Stimulated activated CD8-positive, alpha-beta memory T cell treated with anti-CD3 and anti-CD28 coated beads, Interleukin-15, amount 100 ng/mL, for 1 hour (primary cell): Measurements from ENCODE around the gene SRGAP2C.
"Not testable (repeated sequence)": the region's sequence is repeated elsewhere in the genome, so short reads cannot be mapped to it uniquely, and the experiment has no call there.

ENCODE experiments used
- DNase-seq: peaks from one replicate; pipeline ENCODE4 v3.0.0-alpha.2; 2020; ENCODE audit warnings: low read depth

The SRGAP2C gene

DNA sequence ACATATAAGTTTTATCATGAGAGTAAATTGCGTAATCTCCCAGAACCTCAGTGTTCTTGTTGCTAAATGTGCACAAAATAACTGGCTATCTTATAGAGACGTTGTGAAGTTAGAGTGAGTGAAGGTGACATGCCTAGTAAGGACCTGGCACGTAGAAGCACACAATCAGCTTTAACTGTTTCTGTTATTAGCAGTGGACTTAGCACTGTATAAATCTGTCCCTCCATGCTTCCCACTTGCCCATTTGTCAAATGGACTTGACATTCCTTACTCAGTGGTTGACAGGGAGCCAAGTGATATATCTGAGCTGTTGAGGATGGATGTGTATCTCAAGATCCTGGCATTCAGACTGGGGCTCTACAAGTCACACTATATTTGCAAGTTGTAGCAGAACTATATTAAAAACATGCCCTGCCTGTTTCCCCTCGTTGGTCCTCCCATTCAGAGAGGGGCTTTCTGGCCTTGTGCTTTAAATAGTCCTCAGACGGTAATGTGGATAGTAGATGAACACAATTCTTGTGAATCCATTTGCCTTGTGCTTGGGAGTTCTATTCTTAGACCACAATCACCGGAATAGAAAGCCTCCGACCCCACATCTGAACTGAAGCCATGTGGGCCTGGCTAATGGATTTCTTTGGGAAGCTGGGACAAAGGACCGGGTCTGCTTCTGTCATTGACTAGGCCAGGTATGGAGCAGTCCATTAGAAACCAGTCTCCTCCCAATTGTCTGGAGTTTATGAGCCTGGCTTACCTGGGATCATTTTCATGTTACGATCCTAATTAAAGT lies 43.0 kb downstream of the SRGAP2C start:
- not testable (repeated sequence) for DNase-seq

DNA sequence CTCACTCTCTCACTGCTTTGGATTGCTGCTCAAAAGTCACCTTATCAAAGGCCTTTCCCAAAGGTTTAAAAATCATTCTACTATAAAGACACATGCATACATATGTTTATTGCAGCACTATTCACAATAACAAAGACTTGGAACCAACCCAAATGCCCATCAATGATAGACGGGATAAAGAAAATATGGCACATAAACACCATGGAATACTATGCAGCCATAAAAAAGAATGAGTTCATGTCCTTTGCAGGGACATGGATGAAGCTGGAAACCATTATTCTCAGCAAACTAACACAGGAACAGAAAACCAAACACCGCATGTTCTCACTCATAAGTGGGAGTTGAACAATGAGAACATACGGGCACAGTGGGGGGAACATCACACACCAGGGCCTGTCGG lies 45.9 kb downstream of the SRGAP2C start:
- not testable (repeated sequence) for DNase-seq

DNA sequence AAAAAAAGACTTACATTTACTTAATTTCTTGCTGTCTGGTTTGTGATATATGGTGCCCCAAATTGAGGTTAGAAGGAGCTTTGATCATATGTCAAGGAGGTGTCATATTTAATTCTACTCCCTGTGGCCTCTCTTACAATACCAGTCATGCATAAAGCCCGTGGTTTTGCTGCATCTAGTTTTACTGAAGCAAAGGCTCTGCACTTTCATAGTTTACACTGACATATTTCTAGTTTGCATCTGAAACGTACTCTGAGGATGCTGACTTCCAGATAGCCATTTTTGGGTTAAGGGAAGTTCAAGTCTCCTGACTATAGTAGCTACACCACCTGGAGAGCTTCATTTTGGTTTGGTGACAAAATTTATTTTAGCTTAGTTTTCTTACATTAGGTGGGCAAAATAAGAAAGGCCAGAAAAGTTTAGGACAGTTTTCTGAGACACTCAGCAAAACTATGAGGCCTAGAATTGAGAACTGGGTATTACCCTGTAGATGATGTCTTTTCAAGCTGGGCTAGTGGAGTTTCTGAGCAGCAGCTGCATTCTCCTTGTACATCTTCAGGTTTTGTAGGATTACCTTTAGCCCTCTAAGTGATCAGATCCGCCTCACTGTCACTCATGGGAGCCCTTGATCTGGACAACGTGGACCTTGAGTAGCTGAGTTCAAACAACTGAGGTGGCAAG lies 47.8 kb downstream of the SRGAP2C start:
- not testable (repeated sequence) for DNase-seq

DNA sequence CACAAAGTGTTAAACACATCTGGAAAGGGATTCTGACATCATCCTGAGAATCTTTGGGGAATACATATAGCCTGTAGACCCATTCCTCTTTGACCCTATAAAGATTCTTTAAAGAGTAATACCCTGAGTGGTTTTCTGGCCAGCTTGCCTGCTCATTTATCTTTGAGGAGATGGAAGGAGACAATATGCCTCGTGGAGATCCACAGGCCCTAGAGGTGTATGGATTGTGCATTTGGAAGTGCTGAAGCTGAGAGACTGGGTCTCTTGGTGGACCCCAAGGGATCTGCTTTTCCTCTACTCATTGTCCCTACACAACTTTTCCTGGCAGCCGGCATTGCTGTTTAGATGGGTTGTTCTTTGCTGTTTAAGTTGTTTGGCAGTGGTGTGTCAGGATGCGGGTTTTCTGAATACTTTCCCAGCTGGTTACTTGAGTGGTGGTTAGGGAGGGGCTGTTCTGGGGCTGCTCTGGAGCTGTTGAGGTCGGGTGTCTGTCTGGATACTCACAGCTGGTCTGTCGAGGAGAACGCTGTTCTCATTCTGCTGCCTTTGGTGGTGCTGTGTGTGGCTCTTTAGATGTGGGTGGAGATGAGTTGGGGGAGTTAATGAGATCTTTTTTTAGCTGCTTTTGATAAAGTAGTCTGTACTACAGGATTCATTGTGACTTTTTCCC lies 49.5 kb downstream of the SRGAP2C start:
- DNase-seq, result not testable (repeated sequence)

DNA sequence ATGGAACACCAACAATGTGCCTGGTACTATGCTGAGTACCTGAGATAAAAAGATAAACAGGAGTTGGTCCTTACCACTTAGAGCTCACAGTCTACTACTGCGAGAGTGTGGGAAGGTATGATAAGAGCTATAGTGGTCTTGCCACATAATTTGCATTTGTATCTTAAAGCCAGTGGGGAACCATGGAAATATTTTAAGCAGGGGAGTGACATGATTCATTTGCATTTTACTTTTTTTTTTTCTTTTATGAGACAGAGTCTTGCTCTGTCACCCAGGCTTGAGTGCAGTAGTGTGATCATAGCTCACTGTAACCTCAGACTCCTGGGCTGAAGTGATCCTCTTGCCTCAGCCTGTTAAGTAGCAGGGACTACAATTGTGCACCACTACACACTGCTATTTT lies 53.6 kb downstream of the SRGAP2C start:
- not testable (repeated sequence) for DNase-seq

DNA sequence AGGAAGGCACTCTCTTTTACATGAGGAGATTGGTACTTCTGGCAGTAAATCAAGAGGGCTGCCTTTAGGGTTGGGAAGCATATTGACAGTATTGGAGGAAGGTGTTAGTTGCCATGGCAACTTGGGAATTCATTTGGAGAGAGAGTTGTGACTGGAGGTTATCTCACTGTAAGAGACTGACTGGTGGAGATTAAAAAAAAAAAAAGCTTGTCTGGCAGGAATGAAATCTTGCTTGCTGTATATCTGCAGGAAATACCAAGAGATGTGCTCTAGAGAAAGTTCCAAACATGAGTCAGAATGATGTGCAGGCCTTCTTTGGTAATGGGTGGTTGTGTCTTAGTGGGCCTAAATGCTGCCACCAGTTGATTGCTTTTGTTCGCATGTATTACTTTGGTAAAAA lies 59.1 kb downstream of the SRGAP2C start:
- DNase-seq, result not testable (repeated sequence)

DNA sequence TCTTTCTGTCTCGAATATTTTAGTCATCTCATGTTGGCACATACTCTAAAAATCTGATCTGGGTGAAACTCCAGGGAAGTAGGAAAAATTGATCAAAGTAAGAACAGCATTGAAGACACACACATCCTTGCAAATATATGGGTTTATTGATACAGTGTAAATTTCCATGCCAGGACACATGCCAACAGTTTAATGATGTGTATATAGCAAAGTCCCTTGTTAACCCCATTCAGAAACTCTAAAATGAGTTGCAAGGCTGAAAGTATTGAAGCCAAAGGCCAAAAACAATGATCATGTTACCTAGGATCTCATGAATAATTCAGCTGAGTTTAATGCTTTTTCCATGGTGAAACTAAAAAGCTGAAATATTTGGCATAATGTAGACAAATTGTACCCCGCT lies 61.6 kb downstream of the SRGAP2C start:
- not testable (repeated sequence) for DNase-seq

DNA sequence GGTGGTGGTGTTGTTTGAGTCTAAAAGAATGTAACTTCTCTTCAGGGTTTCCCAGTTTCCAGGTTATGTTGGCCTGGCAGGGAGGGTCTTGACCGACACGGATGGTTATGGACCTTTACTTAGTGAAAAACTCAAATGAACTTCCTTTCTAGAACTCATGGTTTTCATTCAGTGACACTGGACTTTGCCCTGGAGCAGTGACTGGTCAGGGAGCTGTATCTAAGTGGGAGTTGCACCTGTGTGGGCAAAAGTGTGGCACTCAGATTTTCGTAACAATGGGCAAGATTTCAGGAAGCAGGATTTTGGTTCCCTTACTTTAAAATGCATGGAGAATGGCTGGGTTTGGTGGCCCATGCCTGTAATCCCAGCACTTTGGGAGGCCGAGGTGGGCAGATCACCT lies 67.9 kb downstream of the SRGAP2C start:
- not testable (repeated sequence) for DNase-seq

DNA sequence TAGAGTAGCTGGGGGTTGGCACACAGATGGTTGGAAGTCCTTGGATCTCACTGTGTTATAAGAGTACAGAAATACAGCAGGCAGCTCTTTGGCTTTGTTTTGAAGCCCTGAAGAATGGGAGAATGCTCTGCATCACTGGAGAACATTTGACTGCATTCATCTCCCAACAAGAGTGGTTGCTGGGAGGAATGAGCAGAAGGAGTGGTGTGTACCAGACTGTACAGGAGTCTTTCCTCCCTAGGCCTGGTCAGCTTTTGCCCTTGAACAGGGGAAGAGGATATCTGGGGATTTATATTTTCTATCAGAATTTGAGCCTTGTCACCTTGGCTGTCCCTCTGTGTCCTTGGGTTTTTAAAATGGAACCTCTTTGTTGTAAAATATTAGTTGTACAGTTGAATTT lies 69.8 kb downstream of the SRGAP2C start:
- not testable (repeated sequence) for DNase-seq

DNA sequence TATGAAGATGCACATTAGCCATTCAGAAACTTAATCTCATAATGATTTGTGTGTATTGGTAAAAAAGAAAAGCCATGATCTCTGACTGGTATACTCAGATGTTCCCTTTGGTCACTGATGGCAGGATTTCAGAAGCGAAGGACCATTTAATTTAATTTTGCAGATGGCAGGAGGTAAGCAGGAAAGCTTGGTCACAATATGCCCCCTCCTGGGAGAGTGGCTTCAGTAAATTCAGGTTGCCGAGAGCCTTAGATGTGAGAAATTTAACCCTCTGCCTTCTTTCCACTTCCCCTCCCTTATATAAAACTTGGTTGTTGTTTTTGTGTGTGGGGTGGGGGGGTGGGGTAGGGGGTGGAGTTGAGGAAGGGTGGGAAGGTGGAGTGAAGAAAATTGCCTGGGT lies 72.9 kb downstream of the SRGAP2C start:
- DNase-seq, result not testable (repeated sequence)

DNA sequence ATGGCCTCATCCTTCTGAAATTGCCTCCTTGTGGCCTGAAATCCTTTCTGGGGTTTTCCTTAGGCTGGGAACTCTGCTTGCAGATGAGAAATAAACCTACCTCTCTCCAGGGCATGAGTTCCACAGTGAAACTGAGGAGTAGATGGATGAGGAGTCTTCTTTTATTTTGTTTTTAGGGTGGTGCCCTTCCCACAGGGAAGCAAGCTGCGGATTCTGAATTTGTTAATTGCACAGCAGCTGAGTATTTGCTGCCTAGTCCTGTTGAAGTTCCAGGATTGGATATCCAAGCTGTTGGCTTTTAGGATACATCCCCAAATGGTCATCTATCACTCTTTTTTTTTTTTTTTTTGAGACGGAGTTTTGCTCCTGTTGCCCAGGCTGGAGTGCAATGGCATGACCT lies 73.4 kb downstream of the SRGAP2C start:
- not testable (repeated sequence) for DNase-seq

DNA sequence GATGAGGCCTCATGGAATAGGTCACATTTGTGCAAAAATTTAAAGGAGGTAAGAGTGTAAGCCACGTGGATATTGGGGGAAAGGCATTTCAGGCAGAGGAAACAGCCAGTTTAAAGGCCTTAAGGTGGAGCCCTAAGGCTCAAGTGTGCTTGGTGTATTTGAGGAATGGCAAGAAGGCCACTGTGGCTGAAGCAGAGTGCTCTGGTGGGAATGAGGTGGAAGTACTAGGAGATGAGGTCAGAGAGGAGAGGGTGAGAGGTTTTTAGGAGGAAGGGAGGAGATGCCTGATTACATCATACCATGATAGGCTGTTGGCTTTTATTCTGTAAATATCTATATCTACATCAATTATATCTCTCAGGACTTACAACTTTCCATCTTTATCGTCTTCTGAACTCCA lies 75.4 kb downstream of the SRGAP2C start:
- not testable (repeated sequence) for DNase-seq

DNA sequence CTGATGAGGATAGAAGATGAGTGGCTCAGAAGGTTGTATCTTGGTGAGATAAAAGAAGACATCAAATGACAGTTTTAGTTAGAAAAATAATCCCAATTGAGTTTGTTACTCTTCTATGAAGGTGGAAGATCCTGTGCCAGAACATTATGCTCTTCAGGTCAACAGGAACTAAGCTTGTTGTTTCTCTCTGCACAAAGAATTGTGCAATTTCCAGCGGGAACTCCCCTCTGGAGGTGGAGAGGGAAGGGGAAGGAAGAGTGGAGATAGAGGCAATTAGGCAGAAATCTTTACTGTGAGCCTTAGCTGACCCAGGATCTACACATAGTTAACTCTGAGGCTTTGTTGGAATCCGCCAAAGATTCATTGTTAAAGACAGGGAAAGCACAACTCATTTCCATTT lies 77.4 kb downstream of the SRGAP2C start:
- not testable (repeated sequence) for DNase-seq

DNA sequence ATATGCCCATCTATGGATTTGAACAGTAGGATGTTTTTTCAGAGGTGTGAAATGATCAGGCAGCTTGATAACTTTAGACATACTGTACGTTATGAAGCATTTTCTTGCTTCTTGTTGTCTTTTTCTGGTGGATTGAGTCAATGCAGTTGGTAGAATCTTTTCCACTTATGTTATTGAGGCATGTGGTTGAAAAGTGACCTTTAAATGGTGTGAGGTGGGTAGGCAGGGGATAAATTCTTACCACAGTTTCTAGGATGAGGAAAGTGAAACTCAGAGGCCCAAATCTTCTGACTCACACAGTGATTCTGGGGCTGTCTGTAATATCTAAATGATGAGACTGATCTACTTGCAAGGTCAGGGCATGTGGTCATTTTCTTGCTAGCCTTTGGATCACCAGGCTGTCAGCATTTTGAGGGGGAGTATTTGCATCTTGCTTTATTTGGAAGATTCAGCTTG lies 79.0 kb downstream of the SRGAP2C start:
- DNase-seq, result not testable (repeated sequence)

DNA sequence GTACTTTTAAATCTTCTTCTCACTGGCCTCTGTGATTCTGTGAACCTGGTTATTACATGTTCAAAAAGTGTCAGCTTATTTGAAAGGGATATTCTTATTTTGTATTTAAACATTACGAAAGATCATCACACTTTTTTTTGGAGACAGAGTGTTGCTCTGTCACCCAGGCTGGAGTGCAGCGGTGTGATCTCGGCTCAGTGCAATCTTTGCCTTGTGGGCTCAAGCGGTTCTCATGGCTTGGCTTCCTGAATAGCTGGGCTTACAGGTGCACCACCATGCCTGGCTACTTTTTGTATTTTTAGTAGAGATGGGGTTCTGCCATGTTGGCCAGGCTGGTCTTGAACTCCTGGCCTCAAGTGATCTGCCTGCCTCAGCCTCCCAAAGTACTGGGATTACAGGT lies 82.3 kb downstream of the SRGAP2C start:
- not testable (repeated sequence) for DNase-seq

DNA sequence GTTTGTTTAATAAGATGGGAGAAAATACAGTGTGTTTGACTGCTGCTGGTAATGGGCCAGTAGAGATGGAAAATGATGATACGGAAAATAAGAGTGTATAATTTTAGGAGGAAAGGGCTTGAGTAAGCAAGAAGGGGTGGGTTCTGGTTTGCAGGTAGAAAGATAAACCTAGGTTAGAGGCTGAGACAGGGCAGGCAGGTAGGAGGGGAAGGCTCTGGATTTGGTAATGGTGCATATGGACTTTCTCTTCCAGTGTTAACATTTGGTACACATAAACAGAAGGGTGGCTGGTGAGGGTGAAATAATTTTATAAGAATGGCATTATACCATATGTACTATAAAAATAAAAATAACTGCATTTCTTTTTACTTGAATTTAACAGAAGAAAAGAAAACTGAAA lies 84.5 kb downstream of the SRGAP2C start:
- DNase-seq, result not testable (repeated sequence)

DNA sequence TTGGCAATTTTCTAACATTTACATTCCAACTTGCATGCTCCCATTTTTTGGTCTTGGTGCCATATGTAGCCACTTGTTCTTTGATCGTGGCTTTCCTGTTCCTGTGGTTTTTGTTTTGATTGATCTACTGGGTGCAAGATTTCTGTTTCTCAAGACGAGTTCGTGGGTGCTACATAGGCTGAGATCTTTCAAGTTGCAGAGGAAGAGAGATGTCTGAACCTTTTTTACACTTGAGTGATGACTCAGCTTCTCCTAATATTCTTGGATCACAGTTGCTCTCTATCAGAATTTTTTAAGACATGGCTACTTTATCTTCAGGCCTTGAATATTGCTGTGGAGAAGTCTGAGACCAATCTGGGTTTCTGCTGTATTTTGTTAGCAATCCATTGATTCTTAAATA lies 85.2 kb downstream of the SRGAP2C start:
- not testable (repeated sequence) for DNase-seq

DNA sequence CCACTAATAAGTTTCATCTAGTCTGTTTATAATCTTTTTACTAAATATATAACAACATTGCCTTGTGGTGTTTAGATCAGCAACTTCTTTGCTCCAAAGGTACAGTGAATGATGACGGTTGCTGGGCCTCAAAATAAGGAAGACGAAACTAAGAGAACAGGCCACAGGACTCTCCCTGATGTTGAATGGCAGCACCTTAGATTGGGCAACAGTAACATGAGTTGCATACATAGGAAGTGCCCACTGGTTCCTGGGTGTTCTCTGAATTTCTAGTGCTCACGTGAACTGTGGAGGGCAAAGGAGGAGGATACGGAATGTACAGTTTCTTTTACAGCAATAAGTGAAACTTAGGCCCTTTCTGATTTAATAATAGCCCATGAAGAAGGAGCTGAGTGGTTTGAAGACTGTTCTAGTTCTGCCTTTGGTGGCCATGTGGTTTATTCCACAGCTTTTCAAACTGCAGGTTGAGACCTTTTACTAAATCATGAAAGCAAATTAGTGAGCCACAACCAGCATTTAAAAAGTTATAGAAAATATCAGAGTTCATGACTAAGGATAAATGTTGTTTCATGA lies 86.5 kb downstream of the SRGAP2C start:
- DNase-seq, result not testable (repeated sequence)

DNA sequence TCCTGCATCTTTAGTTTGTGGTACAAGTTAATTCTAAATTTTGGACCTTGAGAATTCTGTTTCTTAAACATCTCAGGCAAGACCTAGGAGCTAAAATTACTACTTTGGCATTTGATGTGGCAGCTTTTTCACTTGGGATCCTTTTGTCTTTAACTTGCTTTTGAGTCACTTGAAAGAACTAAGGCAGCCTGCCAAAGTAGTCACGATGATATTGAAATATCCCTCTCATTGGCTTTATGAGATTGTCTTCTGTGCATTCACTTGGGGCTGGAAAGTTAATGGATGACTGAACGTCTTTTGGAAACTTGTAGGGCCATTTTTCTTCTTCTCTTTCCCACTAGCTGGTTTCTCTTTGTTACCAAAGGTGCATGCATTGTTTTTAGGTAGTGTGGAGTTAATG lies 90.7 kb downstream of the SRGAP2C start:
- not testable (repeated sequence) for DNase-seq

DNA sequence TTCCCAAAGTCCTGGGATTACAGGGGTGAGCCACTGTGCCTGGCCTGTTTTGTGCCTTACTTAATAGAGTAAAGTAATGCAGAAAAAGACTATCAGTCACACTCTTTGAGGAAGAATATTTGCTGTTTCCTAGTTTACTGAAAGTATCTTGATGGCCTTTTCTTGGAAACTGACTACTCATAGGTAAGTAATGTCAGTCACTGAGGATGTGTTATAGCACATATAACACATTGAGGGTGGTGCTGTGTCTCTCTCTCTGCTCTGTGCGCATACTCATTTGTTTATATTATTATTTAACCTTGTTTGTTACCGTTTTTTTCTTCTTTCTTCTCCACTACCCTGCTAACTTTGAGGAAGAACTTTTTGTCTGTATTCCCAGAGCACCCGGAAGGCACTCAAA lies 93.4 kb downstream of the SRGAP2C start:
- DNase-seq, result not testable (repeated sequence)

DNA sequence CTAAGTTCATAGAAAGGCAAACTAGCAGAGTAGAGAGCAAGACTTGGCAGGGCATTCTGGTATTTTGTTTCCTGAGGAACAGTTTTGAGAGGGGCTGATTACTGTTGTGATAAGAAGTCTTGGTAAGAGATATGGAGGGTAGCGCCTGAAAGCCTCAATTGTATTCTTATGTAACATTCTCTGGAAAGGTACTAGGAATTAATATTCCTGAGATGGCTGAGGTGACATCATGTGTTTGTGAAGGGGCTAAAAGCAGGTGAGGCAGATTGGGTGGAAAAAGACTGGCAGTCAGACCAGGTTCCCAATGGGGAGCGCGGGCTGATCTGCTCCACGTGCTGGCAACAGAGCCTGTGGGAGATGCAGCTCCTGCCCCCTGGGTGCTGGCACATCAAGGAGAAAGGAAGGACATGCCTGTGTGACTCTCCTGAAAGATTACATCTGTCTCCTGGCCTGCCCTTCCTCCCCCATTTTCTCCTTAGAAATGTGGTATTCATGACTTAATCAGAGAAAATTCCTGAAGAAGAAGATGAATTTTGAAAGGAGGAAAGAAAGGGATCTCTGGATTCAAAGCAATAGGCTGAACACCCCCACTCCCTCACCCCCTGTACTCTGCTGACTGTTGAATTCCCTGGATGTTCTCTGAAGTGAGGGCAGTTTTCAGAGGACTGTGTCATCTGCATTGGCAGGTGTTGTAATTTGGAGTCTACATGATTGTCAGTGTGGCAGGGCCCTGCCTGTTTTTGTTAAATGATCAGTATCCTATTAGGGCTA lies 94.2 kb downstream of the SRGAP2C start:
- DNase-seq, result not testable (repeated sequence)

DNA sequence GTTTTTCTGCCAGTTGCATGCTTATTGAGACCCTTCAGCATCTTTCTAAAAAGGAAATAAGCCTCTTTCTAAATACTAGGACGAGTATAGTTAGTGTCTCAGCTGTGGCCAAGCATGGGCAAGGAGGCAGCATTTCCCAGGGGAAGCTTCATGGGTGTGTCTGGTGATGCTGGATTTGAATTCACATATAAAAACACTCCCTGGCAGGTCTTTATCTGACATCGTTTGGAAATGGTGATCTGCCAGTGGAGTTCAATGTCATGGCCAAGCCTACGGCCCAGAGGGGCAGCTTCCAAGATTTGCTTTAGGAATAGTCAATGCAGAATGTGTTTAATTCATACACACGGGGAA lies 94.7 kb downstream of the SRGAP2C start:
- DNase-seq, result not testable (repeated sequence)
